NCI-H2029 (cell line): ENCODE measurements around the gene CCDC174.
"Not testable (repeated sequence)": the region's sequence is repeated elsewhere in the genome, so short reads cannot be mapped to it uniquely, and the experiment has no call there.

Source experiments
- DNase-seq: peaks from one replicate; lab custom pipeline; 2025; lab: John Stamatoyannopoulos, UW

The CCDC174 gene

DNA sequence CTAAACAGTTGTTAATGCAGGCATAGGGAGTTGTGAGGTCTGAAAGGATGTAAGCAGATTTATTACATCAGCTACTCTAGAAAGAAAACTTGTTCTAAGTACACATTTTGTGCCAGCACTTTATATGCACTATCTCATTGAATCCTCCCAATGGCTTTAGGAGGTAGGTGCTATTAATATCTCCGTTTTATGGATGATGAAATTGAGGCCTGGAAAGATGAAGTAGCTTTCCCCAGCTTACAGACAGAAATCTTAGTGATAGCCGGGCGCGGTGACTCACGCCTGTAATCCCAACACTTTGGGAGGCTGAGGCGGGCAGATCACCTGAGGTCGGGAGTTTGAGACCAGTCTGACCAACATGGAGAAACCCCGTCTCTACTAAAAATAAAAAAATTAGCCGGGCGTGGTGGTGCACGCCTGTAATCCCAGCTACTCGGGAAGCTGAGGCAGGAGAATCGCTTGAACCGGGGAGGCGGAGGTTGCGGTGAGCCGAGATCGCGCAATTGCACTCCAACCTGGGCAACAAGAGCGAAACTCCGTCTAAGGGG lies 872 bp downstream of the CCDC174 start:
- DNase-seq: not testable (repeated sequence)

DNA sequence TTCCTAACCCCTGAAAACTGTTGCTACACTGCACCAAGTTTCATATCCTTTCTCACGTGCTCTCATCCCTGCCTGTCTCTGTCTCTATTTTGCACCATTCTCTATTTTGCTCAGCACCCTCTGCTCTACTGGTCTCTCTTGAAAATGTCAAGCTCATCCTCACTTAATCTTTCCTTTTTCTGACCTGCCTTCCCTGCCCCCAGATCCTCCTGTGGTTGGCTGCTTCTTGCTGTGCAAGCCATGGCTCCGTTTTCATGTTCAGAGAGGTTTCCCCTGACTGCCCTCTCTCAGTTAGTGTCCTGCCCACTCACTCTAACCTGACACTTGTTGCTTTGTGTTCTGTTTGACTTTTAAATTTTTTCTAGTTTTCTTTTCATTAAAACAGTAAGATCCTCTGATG lies 6.0 kb downstream of the CCDC174 start:
- DNase-seq: no peak

DNA sequence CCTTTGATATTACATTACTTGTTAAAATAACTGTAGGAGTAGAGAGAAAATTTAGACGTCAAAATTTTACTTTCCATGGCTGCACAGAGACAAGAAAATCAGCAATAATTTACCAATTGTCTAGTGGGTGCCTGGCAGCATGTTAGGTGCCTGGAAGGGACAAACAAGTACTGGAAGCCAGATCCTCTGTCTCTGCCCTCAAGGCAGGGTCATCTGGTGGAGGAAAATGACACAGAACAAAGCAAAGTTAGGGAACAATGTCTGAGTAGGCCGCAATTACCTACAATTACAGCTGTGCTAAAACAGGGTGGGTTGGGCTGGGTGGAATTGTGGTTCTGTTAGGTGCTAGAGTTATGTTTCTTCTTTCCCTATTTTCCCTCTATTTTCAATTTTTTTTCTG lies 7.4 kb downstream of the CCDC174 start:
- DNase-seq: no peak

DNA sequence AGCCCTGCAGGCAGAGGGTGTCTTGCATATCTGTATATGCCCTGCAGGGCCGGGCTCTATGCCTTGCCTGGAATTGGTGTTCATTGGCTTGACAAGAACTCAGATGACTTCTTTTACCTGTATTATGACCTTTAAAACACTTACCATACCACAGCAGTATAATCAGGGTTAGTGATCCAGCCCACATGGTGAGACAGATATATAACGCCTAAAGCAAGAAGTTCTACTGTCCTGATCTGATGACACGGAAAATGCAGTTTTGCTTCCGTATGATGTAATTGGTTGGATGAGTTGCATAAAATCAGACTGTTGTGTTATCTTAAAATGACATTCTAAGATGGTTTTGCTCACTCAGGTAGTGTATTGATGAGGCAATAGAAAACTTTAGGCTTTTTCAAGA lies 9.4 kb downstream of the CCDC174 start:
- DNase-seq: no peak

DNA sequence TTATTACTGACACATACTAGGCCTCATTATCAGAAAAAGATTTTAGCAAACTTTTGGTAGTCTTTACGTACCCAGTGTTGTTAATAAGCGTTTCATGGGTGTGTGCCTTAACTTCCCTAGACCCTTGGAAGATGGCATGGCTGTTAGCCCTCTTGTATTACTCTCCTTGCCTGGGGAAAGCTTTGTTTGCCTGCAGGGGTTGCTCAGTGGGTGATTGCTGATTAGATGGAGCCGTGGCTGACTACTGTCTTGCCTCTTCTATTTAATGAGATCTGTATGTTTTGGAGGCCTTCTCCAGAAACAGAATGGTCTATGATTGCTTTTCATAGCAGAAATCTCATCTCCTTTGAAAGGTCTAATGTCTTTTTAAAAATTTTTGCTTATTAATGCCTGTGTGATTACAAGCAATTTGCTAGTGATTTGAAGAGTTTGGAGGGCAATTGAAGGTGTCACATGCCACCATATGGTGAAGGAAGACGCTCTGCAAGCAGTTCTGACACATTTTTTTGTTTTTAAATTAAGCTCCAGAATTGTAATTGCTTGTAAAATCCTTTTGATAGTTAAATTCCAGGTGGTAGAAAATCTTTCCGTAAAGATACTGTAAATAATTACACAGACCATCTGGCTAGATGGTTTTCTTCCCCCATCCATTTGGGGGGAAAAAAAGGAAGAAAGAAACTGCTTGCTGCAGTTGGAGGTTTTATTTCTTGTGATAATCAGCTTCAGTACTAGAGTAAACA lies 12.0 kb downstream of the CCDC174 start:
- DNase-seq: no peak

DNA sequence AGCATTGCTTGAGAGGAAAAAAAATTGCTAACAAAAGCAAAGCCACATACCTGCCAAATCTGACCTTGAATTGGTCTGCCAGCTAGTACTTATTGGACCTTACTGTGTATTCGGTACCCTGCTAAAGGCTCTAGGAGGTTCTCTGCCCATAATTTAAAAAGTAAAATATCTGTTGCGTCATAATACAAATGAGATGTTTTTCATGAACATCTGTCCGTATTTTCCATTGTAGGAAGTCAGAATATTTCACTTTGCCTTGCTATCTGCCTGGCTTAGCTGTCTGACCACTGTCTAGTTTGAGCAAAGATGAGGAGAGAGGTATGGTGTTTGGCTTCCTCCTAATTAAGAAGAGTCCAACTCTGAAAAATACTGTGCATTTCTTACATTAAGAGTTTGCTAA lies 12.6 kb downstream of the CCDC174 start:
- DNase-seq: no peak

DNA sequence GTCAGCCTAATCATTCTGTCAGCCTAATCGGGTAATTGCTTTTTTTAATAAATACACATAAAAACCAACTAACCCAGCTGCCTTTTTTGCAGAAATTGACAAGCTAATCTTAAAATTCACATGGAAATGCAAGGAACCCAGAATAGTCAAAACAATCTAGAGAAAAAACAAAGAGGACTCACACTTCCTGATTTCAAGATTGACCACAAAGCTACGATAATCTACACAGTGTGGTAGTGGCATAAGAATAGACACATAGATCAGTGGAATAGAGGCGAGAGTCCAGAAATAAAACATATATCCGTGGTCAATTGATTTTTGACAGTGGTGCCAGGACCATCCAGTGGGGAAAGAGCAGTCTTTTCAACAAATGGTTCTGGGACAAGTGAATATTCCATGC lies 21.0 kb downstream of the CCDC174 start:
- no peak for DNase-seq

DNA sequence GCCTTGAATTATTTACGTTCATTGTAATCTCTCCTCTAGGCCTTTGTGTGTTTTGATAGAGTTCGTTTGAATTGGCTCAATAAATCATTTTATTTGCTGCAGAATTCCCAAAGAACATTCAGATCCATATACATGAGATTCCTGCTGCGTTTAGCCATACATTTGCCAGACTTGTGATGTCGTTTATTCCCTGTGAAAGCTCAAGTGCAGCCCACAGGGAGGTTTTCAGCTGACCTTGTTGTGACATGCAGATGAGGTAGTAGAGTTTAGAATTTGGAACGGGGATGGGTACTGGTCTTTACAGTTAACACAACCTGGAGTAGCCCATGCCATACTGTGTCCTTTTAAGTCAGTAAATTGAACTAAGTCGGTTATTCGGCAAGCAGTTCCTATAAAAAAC lies 23.3 kb downstream of the CCDC174 start, which contains the start of gene C3orf20:
Gene C3orf20, plus strand, starts transcription at position 301 of the 400 bp plus-strand sequence. CDS start 7,573 bp downstream, outside the sequence.
- DNase-seq: no peak

DNA sequence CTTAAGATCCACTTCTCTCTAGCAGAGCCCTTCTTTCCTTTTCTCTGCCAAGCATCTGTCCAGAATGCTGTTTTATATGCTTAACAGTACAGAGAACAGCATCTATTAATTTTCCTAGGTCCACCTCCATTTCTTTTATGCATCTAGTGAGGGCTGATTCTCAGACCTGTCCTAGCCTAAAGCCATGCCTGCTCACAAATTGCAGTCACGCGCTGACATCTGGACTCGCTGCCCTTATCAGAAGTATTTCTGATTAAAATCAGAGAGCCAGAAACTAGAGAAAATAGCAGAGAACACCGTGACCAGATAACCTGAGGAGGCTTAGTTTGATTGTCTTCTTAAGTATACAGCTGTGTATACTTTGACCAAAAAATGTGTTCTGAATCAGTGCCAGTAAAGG lies 25.3 kb downstream of the CCDC174 start:
- no peak for DNase-seq

DNA sequence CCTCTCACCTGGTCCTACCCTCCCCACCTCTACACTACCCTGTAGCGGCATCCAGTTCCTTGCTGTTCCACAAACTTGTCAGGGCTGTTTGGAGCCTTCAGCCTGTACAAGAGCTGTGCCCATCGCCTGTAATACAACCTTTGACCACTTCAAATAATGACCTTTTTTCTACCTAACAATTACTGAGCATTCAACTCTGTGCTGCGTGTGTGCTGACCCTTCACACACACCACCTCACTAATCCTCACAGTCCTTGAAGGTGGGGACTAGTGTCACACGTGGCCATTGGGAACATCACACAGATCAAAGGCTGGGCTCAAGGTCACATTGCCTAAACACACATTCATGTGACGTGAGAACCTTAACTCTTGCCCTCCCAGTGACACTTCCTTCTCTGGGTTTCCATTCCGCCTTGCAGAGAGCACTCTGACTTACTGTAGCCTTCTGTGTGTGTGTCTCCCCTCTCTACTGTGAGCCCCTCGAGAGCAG lies 26.5 kb downstream of the CCDC174 start:
- DNase-seq: no peak

- no peak for DNase-seq
These were observed 28.6 kb downstream of the CCDC174 start for GRCh38 chr3:14680115-14680514.

- DNase-seq: no peak
These were observed 29.2 kb downstream of the CCDC174 start for GRCh38 chr3:14680716-14681115.

DNA sequence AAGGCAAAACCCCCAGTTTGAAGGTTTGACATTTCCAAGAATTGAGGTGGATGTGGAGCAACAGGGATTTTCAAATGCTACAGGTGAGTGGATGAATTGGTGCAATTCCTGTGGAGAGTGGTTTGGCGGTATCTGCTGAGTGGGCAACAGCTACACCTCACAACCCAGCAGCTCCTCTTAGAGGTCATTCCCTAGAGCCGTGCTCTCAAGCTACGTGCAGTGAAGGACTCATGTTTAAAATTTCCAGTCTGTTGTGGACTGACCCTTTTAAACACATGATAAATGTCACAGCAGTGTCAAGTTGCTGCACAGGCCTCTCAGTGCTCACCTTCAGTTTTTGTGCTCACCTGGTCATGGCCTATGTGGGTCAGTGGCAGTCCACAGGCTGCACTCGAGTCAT lies 32.9 kb downstream of the CCDC174 start:
- DNase-seq: no peak

- no peak for DNase-seq
These were observed 33.6 kb downstream of the CCDC174 start for GRCh38 chr3:14685179-14685578.

DNA sequence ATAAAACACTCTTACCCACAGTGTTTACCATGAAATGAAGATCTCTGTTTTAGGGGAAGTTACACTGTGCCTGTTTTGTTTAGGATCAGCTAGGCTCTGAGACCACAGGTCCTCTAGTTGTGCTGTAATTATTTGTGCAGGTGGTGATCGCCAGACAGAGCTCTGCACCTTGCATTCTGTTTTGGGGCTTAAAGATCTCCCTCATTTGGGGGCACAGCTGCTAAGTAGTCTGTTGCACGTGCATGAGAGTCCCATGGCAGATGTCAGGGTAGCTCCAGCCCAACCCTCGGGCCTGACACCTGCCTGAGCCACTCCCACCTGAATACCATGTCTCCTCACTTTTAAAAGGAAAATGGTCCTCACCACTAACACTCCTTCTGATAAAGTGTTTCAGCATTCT lies 35.8 kb downstream of the CCDC174 start:
- DNase-seq: no peak

DNA sequence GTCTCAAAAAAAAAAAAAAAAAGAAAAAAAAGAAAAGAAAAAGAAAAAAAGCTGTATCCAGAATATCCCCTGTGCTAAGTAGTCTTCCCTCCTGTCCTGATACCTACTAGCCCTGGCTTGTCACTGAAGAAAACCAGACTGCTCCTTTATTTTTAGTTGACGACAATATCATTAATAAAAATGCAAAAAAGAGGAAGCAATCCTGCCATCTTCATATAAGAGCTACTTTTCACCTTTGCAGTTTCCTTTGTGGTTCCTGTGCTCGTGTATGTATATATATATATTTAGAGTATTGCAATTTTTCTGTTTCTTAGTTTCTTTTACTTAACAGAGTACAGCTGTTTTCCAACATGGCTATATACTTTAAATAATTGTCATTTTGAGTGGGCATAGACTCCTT lies 37.0 kb downstream of the CCDC174 start:
- DNase-seq: no peak

GRCh38 chr3:14689247-14689980 lies 37.9 kb downstream of the CCDC174 start:
- no peak for DNase-seq

GRCh38 chr3:14691239-14691638 lies 39.7 kb downstream of the CCDC174 start:
- DNase-seq: no peak

- no peak for DNase-seq
These were observed 40.2 kb downstream of the CCDC174 start for GRCh38 chr3:14691719-14692118.

DNA sequence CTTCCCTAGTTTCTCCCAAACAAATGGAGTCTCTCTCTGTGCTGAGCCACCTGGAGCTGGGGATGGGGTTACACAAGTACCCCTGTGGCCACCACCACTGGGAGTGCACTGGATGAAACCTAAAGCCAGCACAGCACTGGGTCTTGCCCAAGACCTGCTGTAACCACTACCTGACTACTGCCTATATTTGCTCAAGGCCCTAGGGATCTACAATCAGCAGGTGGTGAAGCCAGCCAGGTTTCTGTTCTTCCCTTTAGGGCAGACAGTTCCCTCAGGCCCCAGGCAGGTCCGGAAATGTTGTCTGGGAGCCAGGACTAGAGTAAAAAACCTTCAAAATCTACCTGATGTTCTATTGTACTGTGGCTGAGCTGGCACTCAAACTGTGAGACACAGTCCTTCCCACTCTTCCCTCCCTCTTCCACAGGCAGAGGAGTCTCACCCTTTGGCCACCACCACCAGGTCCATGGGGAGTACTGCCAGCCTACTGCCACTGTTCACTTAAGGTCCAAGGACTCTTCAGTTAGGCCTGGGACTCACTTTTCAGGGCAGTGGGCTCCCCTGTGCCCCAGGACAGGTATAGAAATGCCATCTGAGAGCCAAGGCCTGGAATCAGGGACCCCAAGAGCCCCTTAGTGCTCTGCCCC lies 47.2 kb downstream of the CCDC174 start:
- peak; percentile 1 for DNase-seq

DNA sequence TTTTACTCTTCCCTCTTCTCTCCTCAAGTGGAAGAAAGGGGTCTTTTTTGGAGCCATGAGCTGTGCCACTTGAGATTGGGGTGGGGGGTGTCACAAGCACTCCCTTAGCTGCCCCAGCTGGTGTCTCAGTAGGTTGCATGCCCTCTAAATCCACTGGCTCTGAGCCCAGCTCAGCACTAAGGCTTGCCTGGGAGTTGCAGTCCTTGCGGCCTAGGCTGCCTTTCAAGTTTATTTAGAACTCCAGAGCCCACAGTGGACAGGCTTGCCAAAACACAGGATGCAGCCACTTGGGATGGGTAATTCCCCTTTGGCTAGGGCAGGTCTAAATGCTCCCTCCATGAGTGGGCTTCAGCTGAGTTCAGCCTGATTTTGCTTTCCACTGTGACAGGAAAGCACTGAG lies 48.1 kb downstream of the CCDC174 start:
- DNase-seq: no peak

DNA sequence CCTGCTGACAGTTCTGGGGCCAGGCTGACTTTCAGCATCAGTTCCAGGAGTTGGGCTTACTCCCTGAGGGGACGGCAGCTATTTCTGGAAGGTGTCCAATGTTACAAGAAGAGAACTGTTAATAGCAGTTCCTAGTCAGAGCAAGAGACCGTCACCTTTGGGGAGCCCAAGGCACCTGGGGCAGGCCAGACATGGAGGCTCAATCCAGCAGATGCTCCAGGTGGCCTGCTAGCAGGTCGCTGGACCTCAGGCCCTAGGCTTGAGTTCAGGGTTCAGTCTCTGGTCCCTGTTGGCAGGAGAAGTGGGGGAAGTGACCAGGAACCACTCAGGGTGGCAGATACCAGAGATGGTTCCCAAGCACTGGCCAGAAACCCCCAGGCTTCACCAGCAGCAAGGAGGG lies 49.3 kb downstream of the CCDC174 start:
- DNase-seq: no peak

- no peak for DNase-seq
These were observed 50.1 kb downstream of the CCDC174 start for GRCh38 chr3:14701676-14702075.
